Esophagus squamous epithelium (tissue), 5 donors: ENCODE data around the gene KIF2C. TPM values are rescaled to one million over a fixed set of nuclear protein-coding genes. Genes with fewer than 3 reads are reported as not detected.
"Not testable (repeated sequence)": the region's sequence is repeated elsewhere in the genome, so short reads cannot be mapped to it uniquely, and the experiment has no call there.

Experiments
- DNase-seq: peaks from one replicate; lab custom pipeline; 2025; lab: John Stamatoyannopoulos, UW
- H3K27ac ChIP-seq, 4 donors: fragments of 200-600 bp; sonication (generic); one replicate each; pipeline ENCODE4 v1.5.1; 2016 to 2019; ENCODE audit warnings: mild to moderate bottlenecking in 1 of 4
- H3K27me3 ChIP-seq, 4 donors: fragments of 200-600 bp; sonication (generic); 1 replicate in 3 of 4; 2 replicates in 1 of 4; pipeline versions ENCODE4 v1.5.1 to v1.6.0; 2017 to 2021; ENCODE audit warnings: antibody characterized with exemption in 1 of 4
- H3K36me3 ChIP-seq, 3 donors: fragments of 200-600 bp; sonication (generic); one replicate each; pipeline ENCODE4 v1.5.1; 2016 to 2019
- H3K4me1 ChIP-seq, 3 donors: fragments of 200-600 bp; sonication (generic); one replicate each; pipeline ENCODE4 v1.5.1; 2017 to 2019
- H3K4me3 ChIP-seq, 4 donors: fragments of 200-600 bp; sonication (generic); 1 replicate in 3 of 4; 2 replicates in 1 of 4; pipeline ENCODE4 v1.5.1; 2016 to 2019; ENCODE audit warnings: mild to moderate bottlenecking in 2 of 4, moderate library complexity in 1 of 4
- H3K9me3 ChIP-seq, 3 donors: fragments of 200-600 bp; sonication (generic); one replicate each; pipeline ENCODE4 v1.5.1; 2016 to 2019
- CTCF ChIP-seq, 6 experiments: fragments of 450-650 bp in 4 of 6; fragments of 200-600 bp in 2 of 6; sonication (generic) in 2 of 6; IDR thresholded peaks; one replicate each; pipeline ENCODE4 v1.5.1; 2016 to 2019; ENCODE audit warnings: antibody characterized with exemption in 6 of 6, mild to moderate bottlenecking in 4 of 6, moderate library complexity in 4 of 6
- POLR2A ChIP-seq, 4 donors: fragments of 450-650 bp; IDR thresholded peaks; one replicate each; pipeline ENCODE4 v1.6.1; 2017; ENCODE audit warnings: antibody characterized with exemption in 4 of 4, mild to moderate bottlenecking in 4 of 4, moderate library complexity in 3 of 4
- WGBS, 2 donors: methylation state at CpG; one replicate each; pipeline ENCODE4 v1.1.5; 2018; 5-methylcytosine and 5-hydroxymethylcytosine counted together
- intact Hi-C: fragments of 100-400 bp; cut with DNase I; formaldehyde crosslinking; loops from one replicate; pipeline ENCODE4 v1.15.0; 2022
- total RNA-seq, 4 donors: library from RNA; depleted of rRNA; stranded (reverse); fragments of >200 nt; gene quantifications; one replicate each; pipeline ENCODE4 v1.1.0, GENCODE V29; 2016
- donor health status: DM: yes; HTN: yes; CAD: no.

Gene KIF2C
- total RNA-seq, 4 donors from 2014 or later: 4.8 to 17.9 (median 9.4) TPM

- Histone ChIP-seq H3K9me3 (no peaks in the 10 kb centered on the region), H3K36me3 (no peaks in the 10 kb centered on the region), H3K4me1 (peaks cover 7 to 27% (median 11%) of the 10 kb centered on the region in 3 donors), H3K27ac (no peak overlapping the region), H3K27me3 (no peaks in the 10 kb centered on the region), H3K4me3 (no peak overlapping the region)
- no peak for DNase-seq
- intact Hi-C loops: no loop called here
- WGBS, 2 donors: 100% methylated on average over 1 of the region's 1 CpG
- TF ChIP-seq CTCF (IDR thresholded peaks at IDR 0.05) (no peak), POLR2A (IDR thresholded peaks at IDR 0.05) (no peak)
These were observed 3.6 kb upstream of the KIF2C start for GRCh38 chr1:44735992-44736391.

- intact Hi-C loops, DNase-seq, H3K9me3 ChIP-seq, H3K36me3 ChIP-seq, H3K27me3 ChIP-seq: not testable (repeated sequence)
- WGBS, 2 donors: 79 to 100% methylated on average over 1 of the region's 1 CpG
- Histone ChIP-seq H3K27ac (peak overlapping the region; percentile 91 to 95 (median 92)), H3K4me3 (peak overlapping the region; percentile 46 to 75 (median 60)), H3K4me1 (peaks cover 7 to 14% (median 8%) of the 10 kb centered on the region in 3 donors)
These were observed 707 bp upstream of the KIF2C start for GRCh38 chr1:44738953-44739306.

GRCh38 chr1:44740179-44740617 is 561 bp downstream of the KIF2C start:
- WGBS, 2 donors: 5 to 7% methylated on average over 12 to 14 of the region's 14 CpGs
- Histone ChIP-seq H3K4me3 (peak overlapping the region; percentile 46 to 75 (median 60)), H3K9me3 (no peaks in the 10 kb centered on the region), H3K36me3 (no peaks in the 10 kb centered on the region), H3K27me3 (no peaks in the 10 kb centered on the region), H3K27ac (peak overlapping the region; percentile 91 to 95 (median 92)), H3K4me1 (peaks cover 7 to 14% (median 8%) of the 10 kb centered on the region in 3 donors)
- TF ChIP-seq POLR2A (IDR thresholded peaks at IDR 0.05) (no peak), CTCF (IDR thresholded peaks at IDR 0.05) (no peak)
- intact Hi-C loops: no loop called here
- no peak for DNase-seq

GRCh38 chr1:44743211-44743610 is 3.6 kb downstream of the KIF2C start:
- H3K9me3 ChIP-seq: no peaks in the 10 kb centered on the region
- peaks cover 7 to 14% (median 8%) of the 10 kb centered on the region in 3 donors for H3K4me1 ChIP-seq
- DNase-seq: no peak
- no peak for TF ChIP-seq CTCF (IDR thresholded peaks at IDR 0.05)
- TF ChIP-seq POLR2A (IDR thresholded peaks at IDR 0.05): no peak
- peaks cover 0 to 15% (median 0%) of the 10 kb centered on the region in 3 donors for H3K36me3 ChIP-seq
- H3K4me3 ChIP-seq: no peak overlapping the region
- H3K27ac ChIP-seq: no peak overlapping the region
- intact Hi-C loops: no loop called here
- WGBS, 2 donors: 78 to 100% methylated on average over 1 of the region's 1 CpG
- H3K27me3 ChIP-seq: no peaks in the 10 kb centered on the region

- no peak overlapping the region for H3K27ac ChIP-seq
- H3K36me3 ChIP-seq: peaks cover 0 to 23% (median 0%) of the 10 kb centered on the region in 3 donors
- intact Hi-C loops: no loop called here
- no peak for DNase-seq
- H3K4me1 ChIP-seq: no peaks in the 10 kb centered on the region
- H3K4me3 ChIP-seq: no peak overlapping the region
- H3K9me3 ChIP-seq: no peaks in the 10 kb centered on the region
- no peaks in the 10 kb centered on the region for H3K27me3 ChIP-seq
- TF ChIP-seq CTCF (IDR thresholded peaks at IDR 0.05): no peak
- no peak for TF ChIP-seq POLR2A (IDR thresholded peaks at IDR 0.05)
- 92% methylated on average over 3 of the region's 3 CpGs for WGBS, 2 donors
These were observed 8.2 kb downstream of the KIF2C start for GRCh38 chr1:44747878-44748277.

- DNase-seq: no peak
- H3K27me3 ChIP-seq: no peaks in the 10 kb centered on the region
- 78 to 100% methylated on average over 2 of the region's 2 CpGs for WGBS, 2 donors
- no peaks in the 10 kb centered on the region for H3K4me1 ChIP-seq
- intact Hi-C loops: no loop called here
- no peaks in the 10 kb centered on the region for H3K9me3 ChIP-seq
- TF ChIP-seq POLR2A (IDR thresholded peaks at IDR 0.05): no peak
- TF ChIP-seq CTCF (IDR thresholded peaks at IDR 0.05): no peak
- peaks cover 0 to 84% (median 4%) of the 10 kb centered on the region in 3 donors for H3K36me3 ChIP-seq
- no peak overlapping the region for H3K4me3 ChIP-seq
- no peak overlapping the region for H3K27ac ChIP-seq
These were observed 17.8 kb downstream of the KIF2C start for GRCh38 chr1:44757420-44757819.
